Measurements from ENCODE around the gene SLC22A3. TPM values are rescaled to one million over a fixed set of nuclear protein-coding genes. Genes with fewer than 3 reads are reported as not detected.

SLC22A3 gene
- polyA plus RNA-seq, 1 of the 3 experiments (the other 2 are of a cell fraction) = not detected

GRCh38 chr6:160457823-160458222 lies 109.6 kb downstream of the SLC22A3 start:
- ChIA-PET CTCF (interaction anchor here (3.0 kb wide), 1 partner anchor 320 kb away, joined by 25 read pairs; no protein-coding TSS in a partner anchor), POLR2A (no interaction called here)
- H3K9me2 ChIP-seq = no peaks in the 10 kb centered on the region
- WGBS (ENCODE audit: low lambda C conversion rate) = 48% methylated on average over 4 of the region's 4 CpGs
- no peak overlapping the region for H2AFZ ChIP-seq (ENCODE audit: low read depth)
- no peak for DNase-seq
- no peak overlapping the region for H3K9ac ChIP-seq
- H3K4me3 ChIP-seq (ENCODE audit: low read depth in 2 of 2, low read length in 1 of 2) = no peak overlapping the region
- H3K9me3 ChIP-seq = no peaks in the 10 kb centered on the region
- no peaks in the 10 kb centered on the region for H4K20me1 ChIP-seq (ENCODE audit: insufficient read depth)
- no peaks in the 10 kb centered on the region for H3K36me3 ChIP-seq (replicated peaks in 1 of 2; ENCODE audit: control insufficient read depth in 1 of 2, insufficient read depth in 2 of 2, low read length in 1 of 2)
- peaks cover 2% of the 10 kb centered on the region in 2 experiments; a peak in 2 of 4 replicates for H3K4me1 ChIP-seq (ENCODE audit: control insufficient read depth in 1 of 2, insufficient read depth in 2 of 2, low read depth in 1 of 2, low read length in 1 of 2)
- no peaks in the 10 kb centered on the region; the same call in 1 of the 2 replicates for H3K27me3 ChIP-seq (ENCODE audit: insufficient read depth)
- H3K27ac ChIP-seq (ENCODE audit: low read depth in 2 of 2, low read length in 1 of 2) = no peak overlapping the region
- no peaks in the 10 kb centered on the region for H3K79me2 ChIP-seq (ENCODE audit: insufficient read depth)
- peaks cover 10% of the 10 kb centered on the region for H3F3A ChIP-seq (replicated peaks; ENCODE audit: insufficient read depth)
- no peak for TF ChIP-seq MXI1 (IDR thresholded peaks at IDR 0.05; ENCODE audit: low read depth, low read length)
- no peak for TF ChIP-seq USF1 (IDR thresholded peaks at IDR 0.05; ENCODE audit: borderline replicate concordance, low read depth)
- no peak for TF ChIP-seq FOXJ3 (CRISPR knock-in tag; IDR thresholded peaks at IDR 0.05)
- TF ChIP-seq NRF1 (IDR thresholded peaks at IDR 0.05; ENCODE audit: low read depth, low read length) = no peak
- no peak for TF ChIP-seq NFIC (IDR thresholded peaks at IDR 0.05; ENCODE audit: borderline replicate concordance)
- no peak for TF ChIP-seq POLR2AphosphoS5 (IDR thresholded peaks at IDR 0.05; ENCODE audit: low read depth, low read length)
- TF ChIP-seq TEAD4 (IDR thresholded peaks at IDR 0.05; ENCODE audit: borderline replicate concordance, insufficient read depth) = no peak
- no peak for TF ChIP-seq FOSL2 (IDR thresholded peaks at IDR 0.05; ENCODE audit: borderline replicate concordance, low read depth)
- TF ChIP-seq JUND (IDR thresholded peaks at IDR 0.05) = no peak
- TF ChIP-seq ZBTB33 (IDR thresholded peaks at IDR 0.05; ENCODE audit: borderline replicate concordance, low read depth) = no peak
- no peak for TF ChIP-seq RXRA (IDR thresholded peaks at IDR 0.05; ENCODE audit: borderline replicate concordance, low read depth)
- no peak for TF ChIP-seq RFX5 (IDR thresholded peaks at IDR 0.05; ENCODE audit: low read length)
- no peak for TF ChIP-seq SMC3 (IDR thresholded peaks at IDR 0.05; ENCODE audit: low read depth, low read length)
- no peak for TF ChIP-seq EZH2phosphoT487 (IDR thresholded peaks at IDR 0.05; ENCODE audit: borderline replicate concordance, low read depth)
- TF ChIP-seq FOXM1 (IDR thresholded peaks at IDR 0.05; ENCODE audit: low read depth) = no peak
- no peak for TF ChIP-seq GABPA (IDR thresholded peaks at IDR 0.05; ENCODE audit: low read depth)
- TF ChIP-seq RCOR1 (IDR thresholded peaks at IDR 0.05; ENCODE audit: low read length) = no peak
- TF ChIP-seq CHD2 (IDR thresholded peaks at IDR 0.05; ENCODE audit: low read length, partially characterized antibody) = no peak
- TF ChIP-seq PBX3 (IDR thresholded peaks at IDR 0.05) = no peak
- no peak for TF ChIP-seq YY1 (IDR thresholded peaks at IDR 0.05; ENCODE audit: low read depth)
- H3K4me2 ChIP-seq = no peak overlapping the region
